NCI-H1048 (cell line): ENCODE data around the gene VWA8.

ENCODE experiments used
- DNase-seq: peaks from one replicate; lab custom pipeline; 2025; lab: John Stamatoyannopoulos, UW

VWA8 gene

DNA sequence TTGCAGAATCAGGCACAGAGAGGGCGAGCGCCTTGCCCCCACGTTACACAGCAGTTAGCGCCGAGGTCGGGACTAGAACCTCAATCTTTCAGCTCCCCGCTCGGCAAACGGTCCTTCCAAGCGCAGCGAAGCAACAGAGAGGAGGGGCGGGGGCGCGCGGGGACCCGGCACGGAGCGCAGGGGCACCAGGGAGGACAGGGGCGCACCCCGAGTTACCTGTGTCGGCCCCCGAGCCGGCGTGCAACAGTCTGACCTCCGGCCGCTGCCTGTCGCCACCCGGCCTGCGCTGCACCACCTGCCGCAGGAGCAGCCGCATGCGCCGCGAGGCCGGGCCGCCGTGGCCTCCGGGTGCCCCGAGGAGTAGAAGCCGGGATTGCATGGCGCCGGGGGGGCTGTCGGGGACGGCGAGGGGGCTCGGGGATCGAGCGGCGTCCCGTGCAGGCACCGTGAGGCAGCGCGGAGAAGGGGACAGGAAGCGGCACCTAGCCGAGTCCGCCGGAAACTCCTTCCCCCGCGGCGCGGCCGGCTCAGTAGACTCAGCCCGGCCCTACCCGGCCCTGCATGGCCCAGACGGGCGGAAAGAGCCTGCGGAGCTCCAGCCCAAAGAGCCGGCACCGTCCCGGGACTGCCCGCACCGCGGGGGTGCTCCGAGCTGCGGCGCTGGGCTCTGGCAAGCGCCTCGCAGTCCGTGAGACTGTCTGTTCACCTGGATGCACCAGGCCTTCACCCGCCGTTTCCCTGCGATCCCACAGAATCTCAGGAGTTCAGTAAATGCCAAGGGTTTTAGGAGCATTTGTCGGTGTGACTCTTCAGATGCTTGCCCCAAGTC, at the start of gene VWA8:
Gene VWA8, minus strand, starts transcription at position 473 of the 829 bp plus-strand sequence. Its CDS starts 94 bp downstream, at position 379.
- DNase-seq, result no peak

- DNase-seq, result no peak
These were observed 48.1 kb upstream of the VWA8 start for GRCh38 chr13:42009057-42009456.

DNA sequence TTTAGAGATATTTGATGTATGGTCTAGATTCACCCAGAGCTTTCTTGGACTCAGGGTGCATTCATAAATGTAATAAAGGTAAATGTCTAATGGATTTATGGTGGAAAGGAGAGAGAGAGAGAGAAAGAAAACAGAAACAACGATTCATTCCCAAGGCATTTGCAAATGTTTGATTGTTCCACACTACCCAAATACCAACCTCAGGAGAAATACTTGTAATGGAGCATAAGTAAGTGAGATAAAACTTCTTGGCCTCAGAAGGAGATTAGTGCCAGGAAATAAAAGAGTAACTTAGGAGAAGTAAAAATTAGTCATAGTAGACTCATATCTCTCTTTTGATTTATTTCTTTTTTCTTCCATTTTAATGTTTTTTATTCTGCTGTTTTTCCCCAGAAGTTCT, 46.9 kb upstream of the VWA8 start:
- no peak for DNase-seq

DNA sequence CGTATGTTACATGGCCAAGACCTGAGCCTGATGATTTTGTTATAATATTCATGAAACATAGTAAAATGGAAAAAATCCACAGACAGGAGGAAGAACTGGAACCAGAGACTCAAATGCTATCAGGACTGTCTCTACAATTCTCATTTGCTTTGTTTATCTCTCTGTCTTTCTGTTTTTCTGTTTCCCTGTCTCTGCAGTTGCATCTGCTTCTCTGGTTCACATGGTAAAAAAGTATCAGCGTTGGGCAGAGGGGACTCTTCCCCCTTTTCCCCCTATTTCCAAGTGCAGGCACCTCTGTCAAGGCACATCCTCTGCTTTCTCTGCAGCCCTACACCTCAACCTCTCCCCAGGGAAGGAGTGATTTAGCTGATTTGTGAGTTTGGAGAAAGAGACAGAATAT, 41.2 kb upstream of the VWA8 start:
- DNase-seq, result no peak

DNA sequence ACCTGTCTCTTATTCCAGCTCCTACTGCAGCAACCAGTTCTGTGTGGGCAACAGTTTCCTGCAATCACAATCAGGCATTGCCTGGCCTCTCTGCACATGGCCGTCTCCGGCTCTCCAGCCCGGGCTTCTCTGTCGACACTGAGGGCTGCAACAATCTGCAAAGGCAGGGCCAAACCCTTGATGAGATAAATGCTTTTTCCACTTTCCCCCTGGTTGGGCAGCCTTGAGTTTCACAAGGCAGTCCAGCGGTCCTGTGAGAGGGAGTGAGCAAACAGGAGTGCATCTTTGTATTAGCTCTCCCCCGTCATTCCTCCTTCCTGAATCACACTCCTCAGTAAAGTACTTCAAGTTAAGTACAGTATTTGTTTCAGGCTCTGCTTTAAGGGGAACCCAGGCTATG, 40.7 kb upstream of the VWA8 start:
- DNase-seq, result no peak

DNA sequence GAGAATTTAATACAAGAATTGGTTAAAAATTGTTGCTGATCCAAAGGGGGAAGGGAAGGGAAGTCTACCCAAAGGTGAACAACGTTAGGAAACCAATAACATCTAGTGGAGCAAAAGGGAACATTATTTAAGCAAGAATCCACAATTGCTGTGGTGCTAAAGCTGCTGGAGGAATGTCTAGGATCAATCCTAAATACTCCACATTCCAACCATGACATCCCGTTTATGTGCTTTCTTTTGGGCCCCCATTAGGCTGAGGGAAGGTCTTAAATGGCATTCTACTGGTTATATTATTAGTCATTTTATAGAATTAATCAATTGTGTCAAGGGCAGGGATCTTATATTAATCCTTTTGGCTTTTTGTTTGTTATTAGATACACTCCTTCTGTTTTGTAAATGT, 39.9 kb upstream of the VWA8 start:
- no peak for DNase-seq

DNA sequence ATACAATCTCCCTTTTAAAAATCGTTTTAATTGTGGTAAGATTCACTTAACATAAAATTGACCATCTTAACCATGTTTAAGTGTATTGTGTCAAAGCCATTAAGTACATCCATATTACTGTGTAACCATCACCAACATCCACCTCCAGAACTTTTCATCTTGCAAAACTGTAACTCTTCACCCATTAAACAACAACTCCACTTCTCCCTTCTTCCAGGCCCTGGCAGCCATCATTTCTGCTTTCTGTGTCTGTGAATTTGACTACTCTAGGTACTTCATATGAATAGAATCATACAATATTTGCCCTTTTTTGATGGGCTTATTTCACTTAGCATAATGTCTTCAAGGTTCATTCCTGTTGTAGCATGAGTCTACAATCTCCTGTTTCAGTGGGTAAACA, 36.5 kb upstream of the VWA8 start:
- no peak for DNase-seq

GRCh38 chr13:41995946-41996345, 35.0 kb upstream of the VWA8 start:
- DNase-seq, result no peak

DNA sequence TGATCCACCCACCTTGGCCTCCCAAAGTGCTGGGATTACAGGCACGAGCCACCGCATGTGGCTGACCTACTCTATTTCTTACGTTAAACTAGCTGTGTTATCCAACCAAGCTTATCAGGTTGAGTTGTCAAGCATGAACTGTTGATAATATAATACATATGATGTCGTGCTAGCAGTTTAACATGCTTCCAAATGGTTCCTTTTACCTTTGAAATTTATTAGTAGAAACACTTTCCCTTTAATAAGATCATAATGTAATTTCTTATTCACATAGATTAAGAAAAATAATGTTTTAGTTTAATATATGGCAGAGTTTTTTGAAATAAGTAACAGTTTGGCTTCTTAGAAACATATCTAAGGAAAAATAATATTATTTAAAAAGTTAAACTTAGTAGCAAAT, 34.4 kb upstream of the VWA8 start:
- DNase-seq, result no peak

DNA sequence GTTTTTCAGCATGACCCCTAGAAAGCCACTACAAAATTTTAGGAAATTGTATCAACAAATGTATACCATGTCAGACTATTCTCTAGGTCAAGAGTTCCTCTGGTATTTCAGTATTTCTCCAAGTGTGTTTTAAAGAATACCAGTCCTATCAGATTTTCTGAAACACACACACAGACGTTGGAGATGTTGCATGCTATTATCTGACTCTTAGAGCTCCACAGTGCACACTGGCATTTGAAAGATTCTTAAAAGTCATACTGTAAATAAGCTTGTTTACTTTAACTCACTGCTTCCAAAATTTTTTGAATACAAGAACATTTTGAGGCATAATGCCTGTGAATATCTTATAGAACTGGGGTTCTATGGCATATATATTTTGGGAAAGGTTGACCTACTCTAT, 33.8 kb upstream of the VWA8 start:
- no peak for DNase-seq

DNA sequence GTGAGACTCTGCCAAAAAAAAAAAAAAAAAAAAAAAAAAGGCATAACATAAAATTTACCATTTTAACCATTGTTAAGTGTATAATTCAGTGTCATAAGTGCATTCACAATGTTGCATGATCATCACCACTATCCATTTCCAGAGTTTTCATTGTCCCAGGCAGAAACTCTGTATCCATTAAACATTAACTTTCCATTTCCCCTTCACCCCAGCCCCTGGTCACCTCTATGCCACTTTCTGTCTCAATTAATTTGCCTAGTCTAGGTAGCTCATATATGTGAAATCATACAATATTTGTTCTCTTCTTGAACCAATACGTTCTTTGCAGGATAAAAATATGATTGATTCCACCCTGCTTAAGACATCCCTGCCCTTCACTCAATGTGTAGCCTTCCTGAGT, 31.0 kb upstream of the VWA8 start:
- no peak for DNase-seq

DNA sequence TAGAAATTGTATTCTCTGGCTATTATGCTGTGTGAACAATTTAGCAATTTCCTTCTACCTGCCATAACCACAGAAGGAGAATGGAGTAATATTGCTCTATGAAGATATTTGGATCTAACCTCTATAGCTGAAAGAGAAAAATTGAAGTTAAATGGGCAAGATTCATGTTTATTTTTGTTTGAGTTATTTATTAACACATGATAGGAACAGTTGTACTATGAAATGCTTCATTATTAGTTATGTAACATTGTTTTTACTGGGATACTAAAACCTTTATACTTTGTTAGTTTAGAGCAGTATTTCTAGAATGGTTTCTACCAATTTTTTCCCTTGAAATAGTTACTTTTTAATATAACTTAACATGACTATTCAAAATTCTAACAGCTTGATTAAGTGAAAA, 27.3 kb upstream of the VWA8 start:
- no peak for DNase-seq

DNA sequence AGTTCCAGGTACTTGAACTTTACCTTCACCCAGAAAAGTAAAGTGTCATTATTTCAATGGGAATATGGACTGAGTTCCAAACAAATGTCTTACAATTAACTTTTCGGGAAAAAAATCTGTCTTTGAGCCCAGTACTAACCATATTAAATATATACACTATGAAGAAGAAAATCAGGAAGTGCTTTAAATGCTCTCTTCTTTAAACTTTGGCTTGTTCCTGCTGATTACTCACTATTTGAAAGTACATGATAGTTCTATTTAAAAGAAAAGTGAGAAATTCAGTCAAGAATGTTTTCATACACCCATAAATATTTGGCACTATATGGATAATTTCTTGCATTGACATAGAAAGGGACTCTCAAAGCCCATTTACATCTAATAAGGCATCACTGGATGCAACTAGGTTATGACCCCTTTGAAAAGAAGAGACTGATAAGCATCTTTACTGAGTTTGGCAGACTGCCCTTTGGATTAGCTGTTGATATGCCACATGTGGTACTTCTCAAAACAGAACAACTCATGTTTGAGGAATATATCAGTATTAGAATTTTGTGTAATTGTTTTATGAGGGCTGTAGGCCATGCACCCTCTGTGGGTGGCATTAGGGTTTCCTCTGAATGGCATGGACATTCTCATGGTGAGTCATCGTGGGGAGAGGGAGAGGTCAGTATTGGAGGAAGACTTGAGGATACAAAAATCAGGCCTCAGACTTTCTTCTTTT, 25.0 kb upstream of the VWA8 start:
- DNase-seq, result no peak

DNA sequence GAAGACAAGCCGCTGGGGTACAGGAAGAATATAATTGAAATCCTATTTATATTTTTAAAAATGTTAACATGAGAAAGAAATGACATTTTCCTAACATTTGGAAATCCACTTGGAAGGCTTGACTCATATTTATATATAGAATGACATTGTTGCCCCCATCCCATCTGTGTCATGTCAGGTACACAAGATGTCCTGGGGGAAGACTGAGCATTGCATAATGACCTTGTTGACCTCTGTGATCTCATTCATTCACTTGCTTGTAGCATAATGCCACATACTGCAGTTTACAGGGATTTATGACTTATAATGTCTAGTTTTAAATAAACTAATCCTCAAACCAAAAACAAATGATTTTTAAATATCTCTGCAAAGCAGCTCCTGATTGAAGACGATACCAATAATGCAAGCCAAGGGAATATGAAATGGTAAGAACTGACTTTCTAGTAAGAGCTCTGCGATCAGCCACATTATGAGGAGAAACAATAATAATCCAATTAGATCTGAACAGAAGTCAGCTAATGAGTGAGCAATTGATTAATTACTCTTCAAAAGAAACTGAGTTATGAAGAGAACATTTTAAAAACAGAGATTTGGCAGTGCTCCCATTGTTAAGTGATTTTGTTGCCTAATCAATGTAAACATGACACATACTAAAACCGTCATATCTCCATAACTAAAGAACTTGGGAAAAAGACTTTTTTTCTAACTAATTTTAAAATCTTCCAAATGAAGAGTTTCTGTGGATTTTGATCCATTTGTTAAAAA, 21.2 kb upstream of the VWA8 start:
- DNase-seq, result no peak

GRCh38 chr13:41978007-41978406, 17.1 kb upstream of the VWA8 start:
- no peak for DNase-seq

GRCh38 chr13:41976476-41976875, 15.6 kb upstream of the VWA8 start:
- no peak for DNase-seq

DNA sequence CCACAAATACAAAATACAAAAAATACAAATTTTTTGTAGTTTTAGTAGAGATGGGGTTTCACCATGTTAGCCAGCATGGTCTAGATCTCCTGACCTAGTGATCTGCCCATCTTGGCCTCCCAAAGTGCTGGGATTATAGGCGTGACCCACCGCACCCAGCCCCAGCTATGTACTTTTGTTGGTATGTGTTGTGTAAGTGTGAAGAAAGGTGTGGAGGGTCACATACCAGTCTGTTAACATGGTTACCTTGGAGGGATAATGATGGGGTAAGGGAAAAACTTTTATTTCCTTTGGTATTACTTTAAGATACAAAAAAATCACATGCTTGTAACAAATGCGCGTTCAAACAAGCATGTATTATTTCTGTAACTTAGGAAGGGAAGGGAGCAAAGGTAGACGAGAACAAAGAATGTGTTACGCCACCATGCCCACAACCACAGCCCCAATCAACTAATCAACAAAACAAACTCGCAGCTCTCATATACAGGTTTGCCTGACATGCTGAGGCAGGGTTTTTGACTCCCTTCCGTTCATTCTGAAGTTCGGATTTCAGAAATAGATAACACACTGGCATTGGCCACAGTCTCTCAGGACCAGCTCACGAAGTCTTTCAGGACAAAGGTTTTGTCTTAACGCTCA, 13.5 kb upstream of the VWA8 start:
- no peak for DNase-seq

DNA sequence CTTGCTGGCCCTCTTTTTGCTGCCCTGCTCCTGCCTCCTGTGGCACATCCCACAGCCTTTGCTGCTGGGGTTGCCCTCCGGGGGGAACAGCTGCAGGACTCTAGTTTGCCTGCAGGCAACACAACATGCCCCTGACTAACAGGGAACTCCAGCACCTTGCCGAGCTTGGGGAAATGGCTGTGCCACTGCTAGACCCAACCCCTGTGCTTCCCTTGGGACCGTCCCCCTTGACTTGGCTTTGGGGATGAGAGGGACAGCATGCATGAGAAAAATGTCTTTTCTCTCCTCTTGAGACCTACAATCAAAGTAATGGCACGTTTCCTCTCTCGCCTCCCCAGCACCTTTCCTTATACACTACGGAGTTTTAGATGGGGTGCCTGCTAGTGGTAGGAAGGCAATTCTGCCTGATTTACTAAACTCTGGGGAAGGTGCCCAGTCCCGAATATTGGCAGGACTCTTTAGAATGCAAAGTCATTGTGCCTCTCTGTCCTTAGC, 12.4 kb upstream of the VWA8 start:
- DNase-seq, result no peak

DNA sequence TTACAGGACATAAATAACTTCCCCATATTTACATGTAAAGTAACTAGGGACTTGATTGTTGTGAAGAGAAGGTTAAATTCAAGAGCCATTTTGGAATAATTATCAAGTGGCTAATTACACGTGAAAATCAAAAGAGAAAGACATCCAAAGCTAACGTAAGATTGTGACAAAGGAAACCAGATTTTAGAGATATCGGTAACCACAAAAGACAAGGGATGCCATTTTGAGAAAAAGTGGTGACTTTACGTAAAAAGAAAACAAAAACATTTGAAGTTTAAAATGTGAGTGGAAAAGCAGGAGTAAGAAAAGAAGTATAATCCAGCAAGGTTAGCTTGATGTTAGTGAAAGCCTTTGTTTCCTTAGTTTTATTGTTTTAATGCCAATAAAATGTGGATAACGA, 10.9 kb upstream of the VWA8 start:
- no peak for DNase-seq

DNA sequence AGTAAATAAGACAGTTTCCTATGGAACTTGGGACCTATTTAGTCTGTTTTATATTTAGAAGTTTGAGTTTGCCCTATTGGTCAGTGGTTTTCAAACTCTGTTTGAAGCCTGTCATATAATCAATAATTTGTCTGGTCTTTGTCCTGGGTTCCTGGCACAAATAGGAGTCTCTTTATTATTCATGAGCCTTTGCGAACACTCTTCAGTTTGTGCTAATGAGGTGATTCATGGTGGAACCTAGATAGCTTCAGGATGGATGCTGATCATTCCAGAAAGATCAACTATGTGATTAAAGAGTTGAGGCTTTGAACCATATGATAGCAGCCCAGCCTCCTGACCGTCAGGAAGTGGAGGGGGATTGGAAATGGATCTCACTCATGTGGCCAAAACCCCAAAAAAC, 10.0 kb upstream of the VWA8 start:
- no peak for DNase-seq

DNA sequence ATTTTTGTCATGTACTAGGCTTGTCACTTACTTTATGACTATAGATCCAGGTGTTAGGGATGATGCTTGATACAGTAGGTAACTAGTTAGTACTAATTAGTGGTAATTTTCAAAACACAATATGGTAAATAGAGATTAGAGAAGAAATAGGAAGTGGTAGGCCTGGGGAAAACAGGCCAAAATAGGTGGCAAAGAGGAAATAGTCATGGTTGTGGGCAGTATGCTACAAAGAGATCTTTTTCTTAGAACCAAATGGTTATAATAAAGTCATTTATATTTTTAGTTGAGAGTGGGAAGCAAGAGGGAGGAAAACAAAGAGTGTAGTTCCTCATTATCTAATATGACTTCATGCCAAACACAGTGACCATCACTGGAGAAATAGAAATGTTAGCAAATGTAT, 9.1 kb upstream of the VWA8 start:
- no peak for DNase-seq

- no peak for DNase-seq
These were observed 8.2 kb upstream of the VWA8 start for GRCh38 chr13:41969072-41969471.
